Transverse colon (tissue), 4 donors: Measurements from ENCODE around the gene POU4F1. TPM values are rescaled to one million over a fixed set of nuclear protein-coding genes. Genes with fewer than 3 reads are reported as not detected.

Experiments used
- DNase-seq: peaks from one replicate; pipeline ENCODE4 v3.0.0-alpha.2; 2019
- H3K27ac ChIP-seq, 4 donors: fragments of 200-600 bp; sonication (generic); 2 replicates each; pipeline ENCODE4 v1.5.1; 2016 to 2018; ENCODE audit warnings: inconsistent platforms in 4 of 4
- H3K27me3 ChIP-seq: fragments of 200-600 bp; sonication (generic); 2 replicates; pipeline ENCODE4 v1.5.1; 2017; ENCODE audit warnings: inconsistent platforms
- H3K36me3 ChIP-seq, 4 donors: fragments of 200-600 bp; sonication (generic); 2 replicates each; pipeline ENCODE4 v1.5.1; 2017 to 2019; ENCODE audit warnings: inconsistent platforms in 4 of 4
- H3K4me1 ChIP-seq, 4 donors: fragments of 200-600 bp; sonication (generic); 2 replicates each; pipeline ENCODE4 v1.5.1; 2017 to 2020; ENCODE audit warnings: inconsistent platforms in 4 of 4
- H3K4me3 ChIP-seq, 4 donors: fragments of 200-600 bp; sonication (generic); 1 replicate in 1 of 4; 2 replicates in 3 of 4; pipeline versions ENCODE4 v1.5.1 to v1.6.1; 2017 to 2019; ENCODE audit warnings: inconsistent platforms in 4 of 4
- H3K9me3 ChIP-seq, 2 donors: fragments of 200-600 bp; sonication (generic); 2 replicates each; pipeline ENCODE4 v1.5.1; 2017 to 2019; ENCODE audit warnings: inconsistent platforms in 2 of 2
- EP300 ChIP-seq: sonication (generic); formaldehyde crosslinking; IDR thresholded peaks from one replicate; pipeline ENCODE4 v1.6.1; 2017; ENCODE audit warnings: antibody characterized with exemption, low read depth
- POLR2A ChIP-seq: fragments of 450-650 bp; IDR thresholded peaks from one replicate; pipeline ENCODE4 v1.6.1; 2016; ENCODE audit warnings: antibody characterized with exemption, mild to moderate bottlenecking, moderate library complexity
- POLR2AphosphoS5 ChIP-seq, 3 donors: sonication (generic); formaldehyde crosslinking; IDR thresholded peaks; one replicate each; pipeline ENCODE4 v1.6.1; 2016; ENCODE audit warnings: antibody characterized with exemption in 3 of 3
- WGBS, 2 donors: methylation state at CpG; one replicate each; pipeline ENCODE4 v1.1.5; 2018; ENCODE audit warnings: low coverage in 1 of 2; 5-methylcytosine and 5-hydroxymethylcytosine counted together
- in situ Hi-C, 4 donors: fragments of 200-750 bp; cut with MboI; loops; one replicate each; pipeline versions ENCODE4 v1.15.0 to v1.15.1; 2017; ENCODE audit warnings: low sequenced_read_pairs in 3 of 4, low pct_ligation_motif_present in 1 of 4, low pct_unique_long_range_greater_than_20kb in 1 of 4
- intact Hi-C: fragments of 100-400 bp; cut with DNase I; formaldehyde crosslinking; loops from one replicate; pipeline ENCODE4 v1.15.1; 2023; ENCODE audit warnings: low total_unique reads
- total RNA-seq, 4 donors: library from RNA; depleted of rRNA; stranded (reverse); fragments of >200 nt; gene quantifications; one replicate each; pipeline ENCODE4 v1.1.0, GENCODE V29; 2016
- TF ChIP-seq, protein P1 (sequence below), 5 experiments: fragments of 200-600 bp in 3 of 5; fragments of 450-650 bp in 2 of 5; sonication (generic) in 3 of 5; IDR thresholded peaks; 1 replicate in 2 of 5; 2 replicates in 3 of 5; pipeline ENCODE4 v1.5.1; 2016 to 2017; ENCODE audit warnings: antibody characterized with exemption in 5 of 5, inconsistent platforms in 3 of 5, mild to moderate bottlenecking in 2 of 5, moderate library complexity in 1 of 5

Gene POU4F1
- total RNA-seq, 4 donors from 2014 or later = not detected

GRCh38 chr13:78562237-78562889, 41.0 kb downstream of the POU4F1 start:
- intact Hi-C loops = no loop called here
- no peak for DNase-seq
- H3K4me1 ChIP-seq = no peaks in the 10 kb centered on the region
- in situ Hi-C loops = no loop called here
- no peak overlapping the region for H3K4me3 ChIP-seq
- H3K27ac ChIP-seq = no peak overlapping the region
- no peaks in the 10 kb centered on the region for H3K36me3 ChIP-seq
- 20 to 40% methylated on average over 1 to 5 of the region's 5 CpGs for WGBS, 2 donors
- TF ChIP-seq EP300 = no peak
- TF ChIP-seq, protein P1, sequence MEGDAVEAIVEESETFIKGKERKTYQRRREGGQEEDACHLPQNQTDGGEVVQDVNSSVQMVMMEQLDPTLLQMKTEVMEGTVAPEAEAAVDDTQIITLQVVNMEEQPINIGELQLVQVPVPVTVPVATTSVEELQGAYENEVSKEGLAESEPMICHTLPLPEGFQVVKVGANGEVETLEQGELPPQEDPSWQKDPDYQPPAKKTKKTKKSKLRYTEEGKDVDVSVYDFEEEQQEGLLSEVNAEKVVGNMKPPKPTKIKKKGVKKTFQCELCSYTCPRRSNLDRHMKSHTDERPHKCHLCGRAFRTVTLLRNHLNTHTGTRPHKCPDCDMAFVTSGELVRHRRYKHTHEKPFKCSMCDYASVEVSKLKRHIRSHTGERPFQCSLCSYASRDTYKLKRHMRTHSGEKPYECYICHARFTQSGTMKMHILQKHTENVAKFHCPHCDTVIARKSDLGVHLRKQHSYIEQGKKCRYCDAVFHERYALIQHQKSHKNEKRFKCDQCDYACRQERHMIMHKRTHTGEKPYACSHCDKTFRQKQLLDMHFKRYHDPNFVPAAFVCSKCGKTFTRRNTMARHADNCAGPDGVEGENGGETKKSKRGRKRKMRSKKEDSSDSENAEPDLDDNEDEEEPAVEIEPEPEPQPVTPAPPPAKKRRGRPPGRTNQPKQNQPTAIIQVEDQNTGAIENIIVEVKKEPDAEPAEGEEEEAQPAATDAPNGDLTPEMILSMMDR (IDR thresholded peaks at IDR 0.05) = no peak
- TF ChIP-seq POLR2A = no peak
- no peak for TF ChIP-seq POLR2AphosphoS5 (IDR thresholded peaks at IDR 0.05)
- no peaks in the 10 kb centered on the region for H3K9me3 ChIP-seq
- no peaks in the 10 kb centered on the region for H3K27me3 ChIP-seq

Other genes with a start within 250 kb of the POU4F1 start
- 1 to 10 TPM; 2.0 to 7.9 (median 4.2) TPM for gene OBI1, start 55.6 kb upstream of the POU4F1 start, total RNA-seq